Measurements from ENCODE around the gene NCAM1. TPM values are rescaled to one million over a fixed set of nuclear protein-coding genes. Genes with fewer than 3 reads are reported as not detected.

Gene NCAM1
- total RNA-seq, 2 donors from 2014 or later, result 0.60 TPM; not detected in 1

DNA sequence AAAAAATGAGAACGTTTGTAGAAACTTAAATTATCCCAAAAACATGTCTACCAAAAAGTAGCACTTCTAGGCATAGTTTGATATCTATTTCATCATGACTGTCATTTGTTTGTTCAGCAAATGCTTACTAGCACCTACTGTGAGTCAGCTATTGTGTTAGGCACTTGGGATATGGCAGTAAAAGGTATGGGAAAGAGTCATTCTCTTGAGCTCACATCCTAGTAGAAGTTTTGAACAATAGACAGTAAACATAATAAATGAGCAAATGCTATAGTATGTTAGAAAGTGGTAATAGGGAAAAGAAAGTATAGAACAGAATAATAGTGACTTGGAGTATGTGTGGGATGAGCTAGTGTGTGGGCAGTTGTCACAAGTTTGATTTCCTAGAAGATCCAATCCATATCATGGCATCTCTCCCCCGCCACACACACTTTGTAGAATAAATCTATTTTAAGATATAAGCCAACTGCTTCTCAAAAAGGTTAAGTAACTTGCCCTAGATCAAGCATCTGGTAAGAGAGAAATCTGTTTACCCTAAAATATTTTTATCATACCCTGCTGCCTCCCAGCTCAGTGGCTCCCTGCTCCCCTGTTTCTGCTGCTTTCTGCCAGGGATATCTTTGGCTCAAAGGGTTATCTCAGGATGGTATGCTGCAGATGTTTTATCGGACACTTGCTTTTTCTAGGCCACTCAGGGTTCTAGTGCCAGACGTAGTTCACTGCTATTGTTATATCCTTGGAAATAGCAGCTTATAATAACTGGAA is 129.7 kb downstream of the NCAM1 start:
- Mint-ChIP-seq H3K36me3 (ENCODE audit: insufficient read depth in 2 of 2) (no peaks in the 10 kb centered on the region), H3K27me3 (ENCODE audit: low read depth) (peaks cover 5% of the 10 kb centered on the region), H3K9me3 (no peaks in the 10 kb centered on the region), H3K27ac (no peak overlapping the region), H3K4me3 (no peak overlapping the region), H3K4me1 (ENCODE audit: low read depth) (no peaks in the 10 kb centered on the region)
- DNase-seq (no peak), ATAC-seq (replicated peaks in 1 of 2) (no peak)

DNA sequence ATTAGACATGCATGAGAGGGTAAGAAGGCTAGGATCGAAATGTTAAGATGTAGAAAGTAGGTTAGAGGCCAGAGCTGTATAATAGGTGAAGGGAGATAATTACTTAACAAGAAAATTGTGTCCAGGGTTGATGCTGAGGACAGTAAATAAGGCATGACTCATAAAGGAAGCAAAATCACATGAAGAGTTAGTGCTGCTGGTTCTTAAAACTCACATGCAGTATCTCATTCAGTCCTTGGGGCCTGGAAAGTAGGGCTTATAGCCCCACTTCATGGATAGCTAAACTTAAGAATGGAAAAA is 130.2 kb downstream of the NCAM1 start:
- Mint-ChIP-seq H3K4me3 (no peak overlapping the region), H3K27me3 (ENCODE audit: low read depth) (peaks cover 5% of the 10 kb centered on the region), H3K36me3 (ENCODE audit: insufficient read depth in 2 of 2) (no peaks in the 10 kb centered on the region), H3K27ac (no peak overlapping the region), H3K9me3 (no peaks in the 10 kb centered on the region), H3K4me1 (ENCODE audit: low read depth) (no peaks in the 10 kb centered on the region)
- no peak for DNase-seq
- ATAC-seq (replicated peaks in 1 of 2), result no peak

DNA sequence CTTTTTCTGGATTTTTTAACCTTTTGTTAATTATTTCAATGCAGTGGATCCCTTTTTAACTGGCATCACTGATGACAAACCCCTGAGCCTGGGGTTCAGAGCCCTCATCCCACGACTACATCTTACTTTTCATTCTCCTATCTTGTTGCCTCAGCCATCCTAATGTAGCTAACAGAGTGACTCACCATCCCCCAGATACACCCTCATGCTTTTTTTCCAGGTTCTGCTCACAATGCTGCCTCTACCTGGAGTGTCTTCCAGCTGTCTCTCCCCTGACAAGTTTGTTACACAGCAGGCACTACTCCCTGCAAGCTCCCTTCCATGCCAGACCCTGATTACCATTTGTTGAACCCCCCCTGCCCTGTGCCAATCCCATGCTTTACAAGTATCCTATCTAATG is 135.4 kb downstream of the NCAM1 start:
- H3K36me3 Mint-ChIP-seq (ENCODE audit: insufficient read depth in 2 of 2), result no peaks in the 10 kb centered on the region
- H3K9me3 Mint-ChIP-seq, result no peaks in the 10 kb centered on the region
- ATAC-seq (replicated peaks in 1 of 2) (no peak), DNase-seq (no peak)
- no peak overlapping the region for H3K4me3 Mint-ChIP-seq
- no peaks in the 10 kb centered on the region for H3K4me1 Mint-ChIP-seq (ENCODE audit: low read depth)
- peaks cover 5% of the 10 kb centered on the region for H3K27me3 Mint-ChIP-seq (ENCODE audit: low read depth)
- no peak overlapping the region for H3K27ac Mint-ChIP-seq

DNA sequence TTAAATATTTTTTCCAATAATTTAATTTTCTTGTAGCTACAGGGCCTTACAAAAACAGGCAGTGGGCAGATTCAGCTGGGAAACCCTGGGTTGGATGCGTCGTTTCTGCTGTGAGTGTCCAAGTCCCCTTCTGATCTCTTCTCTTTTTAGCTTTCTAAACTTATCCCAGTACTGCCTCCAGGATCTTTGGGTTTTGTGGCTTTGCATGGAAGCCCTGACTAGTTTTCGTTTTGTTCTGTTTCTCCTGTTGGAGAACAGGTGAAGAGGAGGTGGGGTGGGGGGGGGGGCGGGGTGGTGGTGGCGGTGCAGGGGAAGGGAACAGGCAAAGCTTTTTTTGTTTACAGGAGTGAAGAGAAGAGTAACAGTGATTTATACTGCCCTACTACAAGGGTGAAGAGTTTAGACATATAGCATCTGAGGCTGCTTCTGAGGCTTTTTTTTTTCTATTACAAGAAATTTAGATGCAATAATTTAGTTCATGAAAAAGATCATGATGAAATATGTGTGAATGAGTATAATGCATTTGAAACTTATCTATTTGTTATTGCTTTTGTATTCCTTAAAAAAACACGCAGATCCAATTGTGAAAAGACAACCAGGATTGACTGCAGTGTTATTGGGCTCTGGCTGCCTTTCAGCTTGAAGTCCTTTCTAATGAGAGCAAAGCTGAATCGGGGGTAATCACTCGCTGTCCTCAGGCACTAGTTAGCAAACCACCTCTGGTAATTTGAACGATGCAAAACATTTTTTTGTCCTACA is 142.9 kb downstream of the NCAM1 start:
- H3K9me3 Mint-ChIP-seq, result no peaks in the 10 kb centered on the region
- DNase-seq, result no peak
- no peak overlapping the region for H3K27ac Mint-ChIP-seq
- ATAC-seq (replicated peaks in 1 of 2), result no peak
- no peaks in the 10 kb centered on the region for H3K27me3 Mint-ChIP-seq (ENCODE audit: low read depth)
- H3K4me3 Mint-ChIP-seq, result no peak overlapping the region
- H3K4me1 Mint-ChIP-seq (ENCODE audit: low read depth), result no peaks in the 10 kb centered on the region
- no peaks in the 10 kb centered on the region for H3K36me3 Mint-ChIP-seq (ENCODE audit: insufficient read depth in 2 of 2)

DNA sequence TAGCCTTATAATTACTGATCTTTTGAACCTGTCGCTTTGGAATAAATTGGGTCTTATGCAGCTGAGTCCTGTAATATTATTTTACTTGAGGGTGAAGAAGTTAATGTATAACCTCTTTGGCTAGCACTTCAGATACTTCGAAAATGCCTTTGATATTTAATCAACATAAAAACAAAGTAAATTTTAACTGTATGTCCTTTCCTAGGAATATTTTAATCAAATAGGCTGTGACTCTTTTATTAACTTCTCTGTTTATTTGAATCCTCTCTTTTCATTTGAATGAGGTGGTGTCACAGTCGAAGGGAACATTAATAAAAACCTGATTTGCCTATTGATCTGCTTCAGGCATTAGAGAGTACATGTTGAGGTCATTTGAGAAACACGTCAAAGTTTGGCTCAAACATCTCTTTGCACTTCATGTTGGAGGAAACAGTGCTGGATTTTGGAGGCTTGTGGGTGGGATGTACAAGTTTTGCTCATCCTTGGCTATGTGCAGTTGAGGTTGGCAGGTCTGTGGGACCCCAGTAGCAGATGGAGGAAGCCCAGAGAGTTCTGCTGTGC is 143.6 kb downstream of the NCAM1 start:
- DNase-seq (no peak), ATAC-seq (replicated peaks in 1 of 2) (no peak)
- H3K27ac Mint-ChIP-seq, result no peak overlapping the region
- no peaks in the 10 kb centered on the region for H3K27me3 Mint-ChIP-seq (ENCODE audit: low read depth)
- H3K9me3 Mint-ChIP-seq, result no peaks in the 10 kb centered on the region
- H3K36me3 Mint-ChIP-seq (ENCODE audit: insufficient read depth in 2 of 2), result no peaks in the 10 kb centered on the region
- no peaks in the 10 kb centered on the region for H3K4me1 Mint-ChIP-seq (ENCODE audit: low read depth)
- H3K4me3 Mint-ChIP-seq, result no peak overlapping the region

DNA sequence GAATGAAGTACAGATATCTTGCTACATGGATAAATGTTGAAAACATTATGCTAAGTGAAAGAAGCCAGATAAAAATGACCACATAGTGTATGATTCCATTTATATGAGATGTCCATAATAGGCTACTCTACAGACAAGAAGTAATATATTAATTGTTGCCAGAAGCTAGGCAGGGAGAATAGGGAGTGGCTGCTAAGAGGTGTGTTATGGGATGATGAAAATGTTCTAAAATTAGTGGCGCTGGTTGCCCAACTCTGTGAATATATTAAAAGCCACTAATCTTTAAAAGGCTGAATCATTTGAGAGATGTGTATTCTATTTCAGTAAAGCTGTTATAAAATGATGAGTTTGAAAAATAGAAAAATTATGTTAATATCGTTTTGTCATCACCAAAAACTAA is 144.4 kb downstream of the NCAM1 start:
- no peak for ATAC-seq (replicated peaks in 1 of 2)
- no peaks in the 10 kb centered on the region for H3K27me3 Mint-ChIP-seq (ENCODE audit: low read depth)

DNA sequence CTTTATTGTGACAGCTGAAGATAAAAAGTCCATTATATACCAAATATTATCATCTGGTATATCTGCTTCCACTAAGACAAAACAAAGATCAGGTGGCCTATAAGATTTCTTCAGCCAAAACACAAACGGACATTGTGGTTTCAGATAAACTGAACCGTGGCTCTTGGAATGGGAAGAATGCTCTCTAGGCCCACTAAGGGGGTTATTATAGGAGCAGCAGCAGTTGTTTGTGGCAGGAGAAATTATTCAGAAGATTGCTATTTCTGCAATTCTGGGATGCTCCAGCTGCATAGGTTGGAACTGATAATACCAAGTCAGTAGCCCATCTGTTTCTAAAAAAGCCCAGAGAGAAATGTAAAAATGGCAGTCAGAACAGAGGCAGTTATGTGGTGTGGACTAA is 145.3 kb downstream of the NCAM1 start:
- Mint-ChIP-seq H3K27ac (no peak overlapping the region), H3K36me3 (ENCODE audit: insufficient read depth in 2 of 2) (no peaks in the 10 kb centered on the region), H3K9me3 (no peaks in the 10 kb centered on the region), H3K4me1 (ENCODE audit: low read depth) (no peaks in the 10 kb centered on the region), H3K4me3 (no peak overlapping the region), H3K27me3 (ENCODE audit: low read depth) (no peaks in the 10 kb centered on the region)
- ATAC-seq (replicated peaks in 1 of 2) (no peak), DNase-seq (no peak)

More for the DNA sequence above, 144.4 kb downstream of the NCAM1 start:
- Mint-ChIP-seq H3K27ac (no peak overlapping the region), H3K9me3 (no peaks in the 10 kb centered on the region), H3K36me3 (ENCODE audit: insufficient read depth in 2 of 2) (no peaks in the 10 kb centered on the region), H3K4me1 (ENCODE audit: low read depth) (no peaks in the 10 kb centered on the region), H3K4me3 (no peak overlapping the region)
- no peak for DNase-seq

DNA sequence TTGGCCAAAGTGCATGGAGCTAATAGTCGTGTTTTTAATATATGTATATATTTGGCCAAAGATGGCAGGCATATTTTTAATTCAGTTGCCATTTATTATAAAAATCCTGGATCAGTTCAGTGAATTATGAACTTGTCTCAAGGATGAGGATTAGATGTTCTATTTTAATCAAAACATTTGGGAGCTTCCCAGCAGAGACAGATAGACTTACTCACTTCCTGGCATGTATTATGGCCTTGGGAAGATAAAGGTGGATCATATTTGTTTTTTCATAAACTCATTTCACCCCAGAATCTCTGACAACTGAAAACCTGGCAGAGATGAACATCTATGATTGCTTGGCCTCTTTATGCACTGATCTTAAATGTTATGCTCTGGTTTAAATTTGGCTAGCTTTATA is 148.8 kb downstream of the NCAM1 start:
- Mint-ChIP-seq H3K36me3 (ENCODE audit: insufficient read depth in 2 of 2) (no peaks in the 10 kb centered on the region), H3K27me3 (ENCODE audit: low read depth) (peaks cover 10% of the 10 kb centered on the region), H3K27ac (no peak overlapping the region), H3K4me1 (ENCODE audit: low read depth) (no peaks in the 10 kb centered on the region), H3K4me3 (no peak overlapping the region), H3K9me3 (no peaks in the 10 kb centered on the region)
- ATAC-seq (replicated peaks in 1 of 2), result no peak
- DNase-seq, result no peak

DNA sequence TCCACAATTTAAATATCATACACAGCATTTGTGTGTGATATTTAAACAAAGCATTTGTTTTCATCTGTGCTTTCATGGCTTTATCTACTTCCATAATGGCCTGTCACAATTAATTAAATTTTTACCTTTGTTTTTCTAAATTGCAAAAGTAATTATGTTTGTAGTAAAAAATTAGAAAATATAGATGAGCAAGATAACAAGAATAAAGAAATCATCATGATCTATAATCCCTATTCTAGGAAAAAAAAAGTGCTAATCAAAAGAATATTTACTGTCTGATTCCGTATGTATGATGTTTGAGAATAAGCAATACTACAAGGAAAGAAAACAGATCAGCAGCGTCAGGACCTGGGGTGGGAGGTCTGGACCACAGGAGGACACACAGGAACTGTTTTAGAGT is 149.9 kb downstream of the NCAM1 start:
- ATAC-seq (replicated peaks in 1 of 2) (no peak), DNase-seq (no peak)
- Mint-ChIP-seq H3K4me3 (no peak overlapping the region), H3K27me3 (ENCODE audit: low read depth) (peaks cover 10% of the 10 kb centered on the region), H3K9me3 (no peaks in the 10 kb centered on the region), H3K36me3 (ENCODE audit: insufficient read depth in 2 of 2) (no peaks in the 10 kb centered on the region), H3K27ac (no peak overlapping the region), H3K4me1 (ENCODE audit: low read depth) (no peaks in the 10 kb centered on the region)

DNA sequence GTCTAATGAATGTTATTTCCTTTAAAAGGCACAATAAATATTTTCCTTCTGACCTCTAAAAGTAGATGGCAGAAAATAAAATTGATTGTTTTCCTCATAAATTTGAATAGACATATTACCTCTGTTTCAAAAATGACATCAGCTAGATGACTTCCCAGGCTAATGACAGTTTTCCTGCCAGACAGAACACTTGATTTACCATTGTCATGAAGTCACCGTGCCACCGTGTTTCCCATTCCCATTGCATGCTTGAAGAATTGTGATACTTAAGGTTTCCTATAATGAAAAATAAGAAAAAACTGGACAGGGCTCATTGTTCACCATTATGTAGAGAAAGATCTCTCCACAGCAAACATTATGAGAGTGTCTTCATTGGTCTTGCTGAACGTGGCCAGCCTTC is 151.1 kb downstream of the NCAM1 start:
- H3K27me3 Mint-ChIP-seq (ENCODE audit: low read depth), result peaks cover 10% of the 10 kb centered on the region
- H3K9me3 Mint-ChIP-seq, result no peaks in the 10 kb centered on the region
- H3K36me3 Mint-ChIP-seq (ENCODE audit: insufficient read depth in 2 of 2), result no peaks in the 10 kb centered on the region
- no peak overlapping the region for H3K4me3 Mint-ChIP-seq
- H3K4me1 Mint-ChIP-seq (ENCODE audit: low read depth), result no peaks in the 10 kb centered on the region
- no peak overlapping the region for H3K27ac Mint-ChIP-seq
- no peak for DNase-seq
- no peak for ATAC-seq (replicated peaks in 1 of 2)

DNA sequence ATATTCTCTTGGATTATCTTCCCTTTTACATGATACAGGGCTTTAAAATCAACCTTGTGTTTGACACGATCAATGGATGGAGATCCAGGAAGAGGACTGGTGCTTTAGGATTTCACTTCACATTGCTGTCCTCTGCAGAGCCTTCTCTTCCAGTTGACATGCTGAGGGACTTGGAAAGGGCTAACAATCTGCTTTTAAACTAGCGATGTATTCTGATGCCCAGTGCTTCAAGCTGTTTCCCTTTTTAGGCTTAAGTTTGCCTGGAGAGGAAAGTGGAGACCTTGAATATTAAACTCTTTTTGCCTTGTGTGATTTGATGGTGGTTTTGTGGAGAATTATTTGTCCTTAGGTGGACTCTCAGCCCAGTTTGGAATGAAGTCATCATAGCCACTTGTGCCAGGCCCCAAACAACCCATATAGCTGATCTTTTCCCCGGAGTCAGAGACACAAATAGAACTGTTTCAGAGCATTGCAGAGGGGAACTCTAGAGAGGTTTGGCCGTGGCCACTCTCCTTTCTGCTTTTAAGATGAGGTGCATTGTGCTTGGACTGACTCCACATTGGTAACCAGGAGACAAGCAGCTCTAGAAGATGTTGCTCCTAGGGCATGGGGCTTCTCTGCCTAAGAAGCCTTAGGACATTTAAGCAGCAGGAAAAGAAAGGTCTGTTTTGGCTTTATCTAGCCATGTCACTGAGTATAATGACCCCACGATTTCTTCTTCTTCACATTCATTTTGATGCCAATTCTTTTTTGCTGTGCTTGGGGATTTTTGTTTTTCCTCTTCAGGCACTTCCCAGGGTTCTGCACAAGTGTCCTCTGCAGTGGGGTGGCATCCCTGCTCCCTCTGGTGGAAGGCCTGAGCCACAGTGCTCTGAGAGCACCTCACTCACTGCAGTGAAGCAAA is 152.8 kb downstream of the NCAM1 start:
- ATAC-seq (replicated peaks in 1 of 2) (no peak), DNase-seq (no peak)
- no peaks in the 10 kb centered on the region for H3K4me1 Mint-ChIP-seq (ENCODE audit: low read depth)
- no peak overlapping the region for H3K4me3 Mint-ChIP-seq
- no peak overlapping the region for H3K27ac Mint-ChIP-seq
- H3K36me3 Mint-ChIP-seq (ENCODE audit: insufficient read depth in 2 of 2), result no peaks in the 10 kb centered on the region
- H3K9me3 Mint-ChIP-seq, result no peaks in the 10 kb centered on the region
- H3K27me3 Mint-ChIP-seq (ENCODE audit: low read depth), result peaks cover 10% of the 10 kb centered on the region

DNA sequence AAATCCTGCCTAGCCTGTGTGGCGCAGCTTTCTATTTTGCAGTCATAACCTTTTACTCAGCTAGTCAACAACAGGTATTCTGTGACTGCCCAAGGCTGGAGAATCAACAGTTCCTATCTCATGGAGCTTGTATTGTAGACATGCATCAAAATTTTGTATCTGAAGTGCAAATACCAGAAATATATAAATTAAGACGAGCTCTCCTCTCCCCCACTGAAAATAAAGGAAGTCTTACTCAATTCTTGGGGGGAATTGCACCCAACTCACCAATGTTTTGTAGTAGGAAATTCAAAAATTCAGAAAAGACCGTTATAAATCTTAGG is 153.4 kb downstream of the NCAM1 start:
- Mint-ChIP-seq H3K4me1 (ENCODE audit: low read depth) (no peaks in the 10 kb centered on the region), H3K27ac (no peak overlapping the region), H3K4me3 (no peak overlapping the region), H3K27me3 (ENCODE audit: low read depth) (peaks cover 10% of the 10 kb centered on the region), H3K9me3 (no peaks in the 10 kb centered on the region), H3K36me3 (ENCODE audit: insufficient read depth in 2 of 2) (no peaks in the 10 kb centered on the region)
- DNase-seq (no peak), ATAC-seq (replicated peaks in 1 of 2) (no peak)

DNA sequence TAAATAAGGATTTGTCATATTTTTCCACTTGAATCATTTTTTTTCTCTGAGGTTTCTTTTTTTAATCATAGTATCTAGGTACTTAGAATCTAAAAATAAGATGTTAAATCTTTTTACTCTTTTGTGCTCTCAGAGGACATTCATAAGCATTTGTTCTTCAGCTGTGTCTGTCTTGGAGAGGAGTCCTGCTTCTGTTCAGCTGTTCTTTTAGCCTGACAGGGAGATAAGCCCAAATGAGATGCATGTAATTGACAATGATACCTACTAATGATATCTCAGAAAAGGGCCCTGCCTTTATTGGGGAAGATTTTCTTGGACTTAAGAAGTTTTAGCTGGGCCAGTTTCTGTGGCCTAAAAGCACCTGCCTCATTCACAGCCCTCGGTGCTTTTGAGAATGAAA is 156.9 kb downstream of the NCAM1 start:
- ATAC-seq (replicated peaks in 1 of 2), result no peak
- no peaks in the 10 kb centered on the region for H3K4me1 Mint-ChIP-seq (ENCODE audit: low read depth)
- DNase-seq, result no peak
- no peaks in the 10 kb centered on the region for H3K9me3 Mint-ChIP-seq
- no peak overlapping the region for H3K27ac Mint-ChIP-seq
- H3K27me3 Mint-ChIP-seq (ENCODE audit: low read depth), result peaks cover 10% of the 10 kb centered on the region
- H3K36me3 Mint-ChIP-seq (ENCODE audit: insufficient read depth in 2 of 2), result no peaks in the 10 kb centered on the region
- H3K4me3 Mint-ChIP-seq, result no peak overlapping the region
